ENCODE measurements around the gene ALDH3B2.
"Not testable (repeated sequence)": the region's sequence is repeated elsewhere in the genome, so short reads cannot be mapped to it uniquely, and the experiment has no call there.

Gene ALDH3B2

GRCh38 chr11:67645521-67646461, 28.6 kb downstream of the ALDH3B2 start:
- peak; percentile 46 for FAIRE-seq
- DNase-seq (ENCODE audit: extremely low spot score, insufficient read length, low read depth) = no peak

- no peak for FAIRE-seq
- no peak for DNase-seq (ENCODE audit: extremely low spot score, insufficient read length, low read depth)
Observed at GRCh38 chr11:67644472-67645418, 29.7 kb downstream of the ALDH3B2 start.

GRCh38 chr11:67644042-67644441, 30.4 kb downstream of the ALDH3B2 start:
- FAIRE-seq (no peak), DNase-seq (ENCODE audit: extremely low spot score, insufficient read length, low read depth) (no peak)

- DNase-seq (ENCODE audit: extremely low spot score, insufficient read length, low read depth) = no peak
- no peak for FAIRE-seq
Observed at GRCh38 chr11:67642173-67643120, 32.0 kb downstream of the ALDH3B2 start.

GRCh38 chr11:67641338-67642172, 32.9 kb downstream of the ALDH3B2 start:
- FAIRE-seq = no peak
- no peak for DNase-seq (ENCODE audit: extremely low spot score, insufficient read length, low read depth)

- no peak for FAIRE-seq
- no peak for DNase-seq (ENCODE audit: extremely low spot score, insufficient read length, low read depth)
Observed at GRCh38 chr11:67640758-67641337, 33.6 kb downstream of the ALDH3B2 start.

- peak; percentile 71 for FAIRE-seq
- no peak for DNase-seq (ENCODE audit: extremely low spot score, insufficient read length, low read depth)
Observed at GRCh38 chr11:67640021-67640757, 34.2 kb downstream of the ALDH3B2 start.

- DNase-seq (ENCODE audit: extremely low spot score, insufficient read length, low read depth) = no peak
- no peak for FAIRE-seq
Observed at GRCh38 chr11:67639438-67639859, 35.0 kb downstream of the ALDH3B2 start, which contains the start of gene TBX10. TSS of gene TBX10 (minus strand) at chr11:67639763. CDS start at chr11:67639472, 291 bp downstream.

GRCh38 chr11:67638535-67639437, 35.6 kb downstream of the ALDH3B2 start:
- FAIRE-seq (no peak), DNase-seq (ENCODE audit: extremely low spot score, insufficient read length, low read depth) (no peak)

- not testable (repeated sequence) for DNase-seq (ENCODE audit: extremely low spot score, insufficient read length, low read depth); FAIRE-seq
Observed at GRCh38 chr11:67637441-67637840, 37.0 kb downstream of the ALDH3B2 start.

- DNase-seq (ENCODE audit: extremely low spot score, insufficient read length, low read depth) (no peak), FAIRE-seq (peak; percentile 65)
Observed at GRCh38 chr11:67636962-67637361, 37.5 kb downstream of the ALDH3B2 start.

- no peak for DNase-seq (ENCODE audit: extremely low spot score, insufficient read length, low read depth)
- FAIRE-seq = no peak
Observed at GRCh38 chr11:67635231-67635521, 39.2 kb downstream of the ALDH3B2 start.

- no peak for FAIRE-seq
- no peak for DNase-seq (ENCODE audit: extremely low spot score, insufficient read length, low read depth)
Observed at GRCh38 chr11:67634366-67635230, 39.8 kb downstream of the ALDH3B2 start.

- FAIRE-seq = no peak
- no peak for DNase-seq (ENCODE audit: extremely low spot score, insufficient read length, low read depth)
Observed at GRCh38 chr11:67633758-67634365, 40.6 kb downstream of the ALDH3B2 start.

GRCh38 chr11:67632982-67633755, 41.3 kb downstream of the ALDH3B2 start:
- FAIRE-seq (no peak), DNase-seq (ENCODE audit: extremely low spot score, insufficient read length, low read depth) (no peak)
